K562 (cell line): ENCODE measurements around the gene OR56A4.

Experiments used
- BRCA1 ChIP-seq, 2 experiments: fragments of 450-650 bp in 1 of 2; sonication (generic) in 1 of 2; formaldehyde crosslinking in 1 of 2; IDR thresholded peaks; 2 replicates each; pipeline versions ENCODE4 v1.5.0 to v1.6.1; 2017 to 2020; ENCODE audit warnings: mild to moderate bottlenecking in 1 of 2, missing genetic modification reagents in 1 of 2
- EP300 ChIP-seq: IDR thresholded peaks from 2 replicates; pipeline ENCODE4 v1.6.1; 2012; ENCODE audit warnings: low read length, improper control_type of control experiment
- HDGF ChIP-seq: fragments of 450-650 bp; IDR thresholded peaks from 2 replicates; pipeline ENCODE4 v1.6.1; 2016
- KAT7 ChIP-seq: sonication (generic); formaldehyde crosslinking; IDR thresholded peaks from 2 replicates; pipeline ENCODE4 v1.8.0; 2022; ENCODE audit warnings: missing genetic modification reagents, mild to moderate bottlenecking, borderline replicate concordance
- MTF1 ChIP-seq: fragments of 250-450 bp; sonication (Bioruptor Pico); IDR thresholded peaks from 2 replicates; pipeline ENCODE4 v1.9.0; 2021; ENCODE audit warnings: moderate library complexity, mild to moderate bottlenecking, inconsistent platforms, borderline replicate concordance
- SP1 ChIP-seq: sonication (generic); formaldehyde crosslinking; IDR thresholded peaks from 2 replicates; pipeline ENCODE4 v1.8.1; 2022; ENCODE audit warnings: mild to moderate bottlenecking, missing genetic modification reagents
- TEAD1 ChIP-seq, 2 experiments: fragments of 450-650 bp in 1 of 2; sonication (generic) in 1 of 2; formaldehyde crosslinking; IDR thresholded peaks; 2 replicates each; pipeline versions ENCODE4 v1.4.0 to v1.8.0; 2020 to 2022; ENCODE audit warnings: mild to moderate bottlenecking in 2 of 2, missing genetic modification reagents in 1 of 2
- ZFX ChIP-seq: sonication (generic); formaldehyde crosslinking; IDR thresholded peaks from 2 replicates; pipeline ENCODE4 v1.8.0; 2022; ENCODE audit warnings: mild to moderate bottlenecking, missing genetic modification reagents, moderate library complexity
- ZNF586 ChIP-seq: fragments of 450-650 bp; formaldehyde crosslinking; conservative IDR thresholded peaks from 2 replicates; pipeline ENCODE4 v1.4.0; 2020; ENCODE audit warnings: mild to moderate bottlenecking, moderate library complexity
- TF ChIP-seq, protein P1 (sequence below): fragments of 250-450 bp; sonication (Bioruptor Pico); IDR thresholded peaks from 2 replicates; pipeline ENCODE4 v1.8.0; 2022; ENCODE audit warnings: inconsistent platforms, mild to moderate bottlenecking, moderate library complexity, borderline replicate concordance
- TF ChIP-seq, protein P2 (sequence below): IDR thresholded peaks from 2 replicates; pipeline ENCODE4 v1.6.1; 2014; ENCODE audit warnings: antibody characterized with exemption

DNA sequence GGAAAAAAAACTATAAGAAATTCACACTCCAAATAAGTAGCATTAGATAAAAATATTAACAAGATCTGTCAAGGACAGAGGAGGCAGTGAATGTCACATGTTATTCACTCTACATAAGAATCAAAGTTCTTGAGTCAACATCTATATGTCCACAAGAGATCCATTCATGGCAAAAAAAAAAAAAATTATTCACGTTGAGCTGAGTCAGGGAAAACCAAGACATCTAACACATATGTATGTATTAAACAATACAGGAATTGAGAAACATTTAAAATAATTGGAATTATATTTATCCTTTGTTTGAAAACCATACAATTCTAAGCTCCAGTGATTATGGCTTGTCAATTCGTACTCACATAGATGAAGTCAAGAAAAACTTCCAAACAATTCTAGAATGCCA lies 39.8 kb downstream of the OR56A4 start:
- TF ChIP-seq HDGF, result no peak
- TF ChIP-seq EP300, result no peak
- TF ChIP-seq TEAD1 (CRISPR knock-in tag; IDR thresholded peaks at IDR 0.05), result no peak
- TF ChIP-seq ZNF586 (CRISPR knock-in tag), result no peak
- TF ChIP-seq SP1, result no peak
- TF ChIP-seq, protein P1, sequence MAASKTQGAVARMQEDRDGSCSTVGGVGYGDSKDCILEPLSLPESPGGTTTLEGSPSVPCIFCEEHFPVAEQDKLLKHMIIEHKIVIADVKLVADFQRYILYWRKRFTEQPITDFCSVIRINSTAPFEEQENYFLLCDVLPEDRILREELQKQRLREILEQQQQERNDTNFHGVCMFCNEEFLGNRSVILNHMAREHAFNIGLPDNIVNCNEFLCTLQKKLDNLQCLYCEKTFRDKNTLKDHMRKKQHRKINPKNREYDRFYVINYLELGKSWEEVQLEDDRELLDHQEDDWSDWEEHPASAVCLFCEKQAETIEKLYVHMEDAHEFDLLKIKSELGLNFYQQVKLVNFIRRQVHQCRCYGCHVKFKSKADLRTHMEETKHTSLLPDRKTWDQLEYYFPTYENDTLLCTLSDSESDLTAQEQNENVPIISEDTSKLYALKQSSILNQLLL (CRISPR knock-in tag), result no peak
- no peak for TF ChIP-seq ZFX (CRISPR knock-in tag)
- TF ChIP-seq, protein P2, sequence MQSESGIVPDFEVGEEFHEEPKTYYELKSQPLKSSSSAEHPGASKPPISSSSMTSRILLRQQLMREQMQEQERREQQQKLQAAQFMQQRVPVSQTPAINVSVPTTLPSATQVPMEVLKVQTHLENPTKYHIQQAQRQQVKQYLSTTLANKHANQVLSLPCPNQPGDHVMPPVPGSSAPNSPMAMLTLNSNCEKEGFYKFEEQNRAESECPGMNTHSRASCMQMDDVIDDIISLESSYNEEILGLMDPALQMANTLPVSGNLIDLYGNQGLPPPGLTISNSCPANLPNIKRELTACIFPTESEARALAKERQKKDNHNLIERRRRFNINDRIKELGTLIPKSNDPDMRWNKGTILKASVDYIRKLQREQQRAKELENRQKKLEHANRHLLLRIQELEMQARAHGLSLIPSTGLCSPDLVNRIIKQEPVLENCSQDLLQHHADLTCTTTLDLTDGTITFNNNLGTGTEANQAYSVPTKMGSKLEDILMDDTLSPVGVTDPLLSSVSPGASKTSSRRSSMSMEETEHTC, result no peak
- no peak for TF ChIP-seq BRCA1 (IDR thresholded peaks at IDR 0.05)
- TF ChIP-seq BRCA1 (CRISPR knock-in tag; IDR thresholded peaks at IDR 0.05), result no peak
- no peak for TF ChIP-seq KAT7
- no peak for TF ChIP-seq MTF1 (CRISPR knock-in tag)
